GM12873 (cell line): Measurements from ENCODE around the gene TMEFF2.
A peak's percentile ranks its signal among the peaks of the same experiment; 100 is the strongest.

Experiments
- TF ChIP-seq, protein P1 (sequence below): IDR thresholded peaks from 2 replicates; pipeline ENCODE4 v1.5.1; 2012; ENCODE audit warnings: low read depth, mild to moderate bottlenecking, moderate library complexity, low read length, control low read depth; ENCODE audit not compliant: insufficient read depth; ENCODE audit errors: missing control alignments

The TMEFF2 gene, protein sequence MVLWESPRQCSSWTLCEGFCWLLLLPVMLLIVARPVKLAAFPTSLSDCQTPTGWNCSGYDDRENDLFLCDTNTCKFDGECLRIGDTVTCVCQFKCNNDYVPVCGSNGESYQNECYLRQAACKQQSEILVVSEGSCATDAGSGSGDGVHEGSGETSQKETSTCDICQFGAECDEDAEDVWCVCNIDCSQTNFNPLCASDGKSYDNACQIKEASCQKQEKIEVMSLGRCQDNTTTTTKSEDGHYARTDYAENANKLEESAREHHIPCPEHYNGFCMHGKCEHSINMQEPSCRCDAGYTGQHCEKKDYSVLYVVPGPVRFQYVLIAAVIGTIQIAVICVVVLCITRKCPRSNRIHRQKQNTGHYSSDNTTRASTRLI

DNA sequence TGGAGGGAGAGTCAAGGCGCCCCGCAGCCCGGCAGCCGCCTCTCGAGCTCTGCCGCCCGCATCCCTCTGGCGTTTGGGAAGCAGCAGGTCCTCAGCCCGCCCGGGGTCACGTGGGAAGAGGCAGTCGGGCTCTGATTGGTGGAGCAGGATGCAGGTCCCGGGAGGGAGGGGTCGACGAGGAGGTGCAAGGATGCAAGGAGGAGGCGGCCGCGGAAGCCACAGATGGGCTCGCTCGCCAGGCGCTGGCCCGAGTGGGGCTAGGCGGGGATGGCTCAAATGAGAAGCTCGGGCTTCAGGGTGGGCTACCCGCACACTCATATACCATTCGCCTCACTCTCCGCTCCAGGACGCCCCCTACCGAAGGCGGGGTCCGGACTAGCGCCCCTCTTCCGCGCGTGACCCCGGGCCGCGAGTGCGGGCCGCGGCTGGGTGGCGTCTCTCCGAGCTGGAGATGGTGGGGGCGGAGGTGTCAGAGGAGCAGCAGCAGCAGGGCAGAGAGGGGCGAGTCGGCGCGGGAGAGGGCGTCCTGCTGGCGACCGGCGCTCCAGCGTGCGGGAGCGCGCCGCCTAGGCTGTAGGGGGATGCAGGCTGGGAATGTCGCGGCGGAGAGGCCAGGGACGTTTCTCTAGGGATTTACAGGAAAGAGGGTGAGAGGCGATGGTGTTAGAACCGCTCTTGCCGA is at the start of gene TMEFF2:
TSS of gene TMEFF2 (minus strand) at position 68 of the 682 bp plus-strand sequence. CDS start 409 bp downstream, outside the sequence.
- TF ChIP-seq, protein P1, sequence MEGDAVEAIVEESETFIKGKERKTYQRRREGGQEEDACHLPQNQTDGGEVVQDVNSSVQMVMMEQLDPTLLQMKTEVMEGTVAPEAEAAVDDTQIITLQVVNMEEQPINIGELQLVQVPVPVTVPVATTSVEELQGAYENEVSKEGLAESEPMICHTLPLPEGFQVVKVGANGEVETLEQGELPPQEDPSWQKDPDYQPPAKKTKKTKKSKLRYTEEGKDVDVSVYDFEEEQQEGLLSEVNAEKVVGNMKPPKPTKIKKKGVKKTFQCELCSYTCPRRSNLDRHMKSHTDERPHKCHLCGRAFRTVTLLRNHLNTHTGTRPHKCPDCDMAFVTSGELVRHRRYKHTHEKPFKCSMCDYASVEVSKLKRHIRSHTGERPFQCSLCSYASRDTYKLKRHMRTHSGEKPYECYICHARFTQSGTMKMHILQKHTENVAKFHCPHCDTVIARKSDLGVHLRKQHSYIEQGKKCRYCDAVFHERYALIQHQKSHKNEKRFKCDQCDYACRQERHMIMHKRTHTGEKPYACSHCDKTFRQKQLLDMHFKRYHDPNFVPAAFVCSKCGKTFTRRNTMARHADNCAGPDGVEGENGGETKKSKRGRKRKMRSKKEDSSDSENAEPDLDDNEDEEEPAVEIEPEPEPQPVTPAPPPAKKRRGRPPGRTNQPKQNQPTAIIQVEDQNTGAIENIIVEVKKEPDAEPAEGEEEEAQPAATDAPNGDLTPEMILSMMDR, result peak; percentile 11

DNA sequence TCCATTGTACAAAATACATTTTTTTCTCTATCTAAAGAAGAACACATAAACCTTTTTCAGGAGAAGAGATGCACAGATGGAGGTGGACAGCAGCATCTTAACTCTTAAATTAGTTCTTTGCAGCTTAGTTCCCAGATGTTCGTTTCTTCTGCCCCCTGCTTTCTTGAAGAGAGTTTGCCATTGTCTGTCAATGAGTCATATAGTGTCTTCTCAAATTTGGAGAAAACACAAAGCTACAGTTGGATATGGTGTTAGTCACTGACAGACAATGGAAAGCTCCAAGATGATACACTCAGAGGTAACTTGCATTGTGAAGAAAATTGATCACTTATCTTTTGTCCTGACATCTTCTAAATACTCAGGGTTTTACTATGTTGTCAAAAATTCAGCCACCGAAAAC is 48.8 kb upstream of the TMEFF2 start:
- TF ChIP-seq, protein P1, result no peak

DNA sequence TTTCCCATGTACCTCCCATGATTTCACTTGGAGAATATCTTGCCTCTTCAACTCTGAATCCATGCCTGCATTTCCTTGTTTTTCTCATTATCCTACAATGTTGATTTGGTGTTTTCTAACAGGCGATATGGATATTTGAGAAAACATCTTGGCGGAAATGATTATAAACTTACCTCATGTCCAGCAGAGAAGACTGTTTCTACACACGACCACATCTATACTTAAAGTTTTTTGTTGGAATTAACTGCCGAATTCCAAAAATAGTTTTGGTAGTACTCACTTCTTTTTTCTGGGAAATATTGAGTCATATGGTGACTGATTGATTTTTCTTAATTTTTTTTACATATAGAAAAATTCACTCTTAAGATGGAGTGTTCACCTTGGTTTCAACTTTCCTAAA is 41.4 kb upstream of the TMEFF2 start:
- TF ChIP-seq, protein P1, result no peak

DNA sequence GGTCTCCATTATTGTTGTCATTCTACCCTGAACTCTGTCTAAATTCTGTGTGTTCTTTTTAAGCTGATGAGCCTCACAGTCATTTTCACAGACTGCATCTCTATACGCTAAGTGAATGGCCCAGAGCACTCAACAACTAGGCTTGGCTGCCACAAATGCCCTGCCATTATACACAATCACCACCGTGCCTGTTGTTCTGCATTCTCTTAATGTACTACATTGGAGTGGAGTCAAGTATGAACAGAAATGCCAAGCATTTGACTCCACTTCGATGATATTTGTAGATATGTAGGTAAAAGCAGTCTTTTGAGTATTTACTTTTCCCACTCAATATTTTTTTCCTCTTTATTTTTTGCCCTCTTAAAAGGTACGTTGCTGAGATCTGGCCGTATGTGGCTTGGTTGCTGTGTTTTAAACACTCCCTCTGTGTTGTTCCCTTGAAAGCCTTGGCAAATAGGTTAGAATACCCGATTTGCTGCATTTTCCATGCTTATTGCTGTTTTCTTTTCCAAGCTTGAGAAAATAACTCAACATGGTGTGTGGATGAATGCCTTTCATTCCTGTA is 36.2 kb upstream of the TMEFF2 start:
- TF ChIP-seq, protein P1, result no peak

DNA sequence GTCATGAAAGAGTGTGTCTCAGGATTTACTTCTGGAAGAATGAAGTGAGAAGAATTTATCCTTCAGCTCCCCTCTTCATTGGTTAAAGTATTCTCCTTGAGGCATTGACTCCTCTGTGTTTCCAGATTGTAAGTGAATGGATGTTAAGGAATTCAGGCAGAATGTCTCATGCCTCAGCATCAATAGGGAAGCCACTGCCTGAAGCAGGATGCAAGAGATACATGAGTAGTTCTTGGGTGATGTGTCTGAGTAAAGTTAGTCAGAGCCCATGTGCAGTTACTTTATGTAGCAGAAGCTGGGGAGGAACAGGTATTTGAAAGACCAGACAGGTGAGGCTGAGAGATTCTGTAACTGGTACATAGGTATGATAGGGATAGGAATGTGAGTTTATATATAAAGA is 34.0 kb upstream of the TMEFF2 start:
- TF ChIP-seq, protein P1, result no peak

DNA sequence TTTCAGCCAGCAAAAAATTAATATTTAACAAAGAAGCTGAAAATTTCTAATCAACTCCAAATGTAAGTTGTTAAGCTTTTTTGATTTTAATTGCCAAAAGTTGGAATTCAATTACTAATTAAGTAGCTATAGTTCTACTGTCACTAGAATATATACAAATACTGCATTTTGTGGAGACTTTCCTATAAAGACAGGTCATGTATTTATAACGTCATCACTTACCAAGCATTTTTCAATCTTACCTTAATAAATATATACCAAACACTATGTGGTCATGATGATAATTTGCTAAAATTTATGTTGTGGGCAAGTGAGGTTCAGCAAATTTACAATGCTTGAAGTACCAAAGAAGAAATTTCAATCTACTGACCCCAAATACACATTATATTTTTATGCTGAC is 24.2 kb upstream of the TMEFF2 start:
- TF ChIP-seq, protein P1, result no peak

DNA sequence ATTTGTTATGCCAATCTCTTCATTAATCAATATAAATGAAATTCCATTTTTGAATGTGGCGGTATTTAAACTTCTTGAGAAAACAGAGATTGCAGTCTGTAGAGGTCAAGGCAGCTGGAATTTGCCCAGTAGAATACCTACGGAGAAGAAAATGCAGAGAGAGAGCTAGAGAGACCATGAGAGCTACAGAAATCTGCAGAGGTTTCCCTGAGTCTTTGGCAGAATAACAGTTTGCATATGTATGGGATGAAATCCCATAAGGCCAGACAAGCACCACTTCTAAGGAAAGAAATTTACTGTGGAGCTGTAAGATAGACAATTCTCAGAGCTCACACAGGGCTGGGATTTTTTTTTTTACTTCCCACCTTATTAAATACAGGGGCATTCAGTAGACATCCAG is 23.6 kb upstream of the TMEFF2 start:
- TF ChIP-seq, protein P1, result no peak
